Neural cell (in vitro differentiated cells): ENCODE results near the gene NFIX.

Source experiments
- EP300 ChIP-seq: fragments of 450-650 bp; conservative IDR thresholded peaks from 2 replicates; pipeline ENCODE4 v1.6.1; 2014; ENCODE audit warnings: antibody characterized with exemption, mild to moderate bottlenecking, moderate library complexity; ENCODE audit not compliant: poor library complexity, severe bottlenecking
- EZH2 ChIP-seq: fragments of 200-600, 300-800 bp; shearing (Covaris generic), sonication (generic); IDR thresholded peaks from 2 replicates; pipeline ENCODE4 v1.6.1; 2014; ENCODE audit warnings: antibody characterized with exemption, low read length, borderline replicate concordance, mild to moderate bottlenecking; ENCODE audit not compliant: insufficient read depth, poor library complexity, severe bottlenecking
- REST ChIP-seq: IDR thresholded peaks from 2 replicates; pipeline ENCODE4 v1.6.1; 2012; ENCODE audit warnings: borderline replicate concordance
- TF ChIP-seq, protein P1 (sequence below): fragments of 450-650 bp; IDR thresholded peaks from 2 replicates; pipeline ENCODE4 v1.5.1; 2014; ENCODE audit warnings: antibody characterized with exemption, mild to moderate bottlenecking, moderate library complexity; ENCODE audit not compliant: poor library complexity, severe bottlenecking

DNA sequence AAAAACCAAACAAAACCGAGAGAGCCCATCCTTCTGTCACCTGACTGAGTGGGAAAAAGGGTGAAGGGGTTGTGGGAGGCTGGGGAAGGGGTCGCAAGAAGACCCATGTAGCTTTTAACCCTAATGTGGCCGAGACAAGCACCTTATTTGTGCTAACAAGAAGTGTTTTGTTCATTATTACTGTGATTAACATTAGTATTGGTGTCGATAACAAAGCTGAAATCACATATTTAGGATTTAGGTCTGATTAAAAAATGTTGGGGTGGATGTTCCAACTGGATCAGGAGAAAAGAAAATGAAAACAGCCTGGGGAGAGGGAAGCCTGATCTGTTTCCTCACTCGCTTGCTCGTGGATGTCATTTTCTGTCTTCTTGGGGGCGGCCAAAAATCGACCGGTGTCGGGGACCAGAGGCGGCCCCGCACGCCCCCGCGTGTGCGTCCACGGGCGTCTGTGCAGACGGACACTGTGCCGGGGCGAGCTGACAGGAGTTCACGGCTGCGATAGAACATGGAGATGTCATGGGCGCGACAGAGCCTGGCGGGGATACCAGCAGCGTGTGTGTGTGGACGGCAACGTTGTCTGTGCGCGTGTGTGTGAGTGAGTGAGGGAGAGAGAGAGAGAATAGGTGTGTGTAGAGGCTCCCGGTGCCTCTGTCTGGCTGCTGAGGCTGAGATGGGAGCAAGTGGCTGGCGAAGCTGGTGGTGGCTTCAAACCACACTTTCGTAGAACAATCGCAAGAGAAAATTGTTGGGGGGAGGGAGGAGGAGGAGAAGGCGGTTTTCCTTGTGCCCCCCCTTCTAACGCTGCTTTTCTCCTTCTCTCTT lies 29.1 kb downstream of the NFIX start:
- TF ChIP-seq, protein P1, sequence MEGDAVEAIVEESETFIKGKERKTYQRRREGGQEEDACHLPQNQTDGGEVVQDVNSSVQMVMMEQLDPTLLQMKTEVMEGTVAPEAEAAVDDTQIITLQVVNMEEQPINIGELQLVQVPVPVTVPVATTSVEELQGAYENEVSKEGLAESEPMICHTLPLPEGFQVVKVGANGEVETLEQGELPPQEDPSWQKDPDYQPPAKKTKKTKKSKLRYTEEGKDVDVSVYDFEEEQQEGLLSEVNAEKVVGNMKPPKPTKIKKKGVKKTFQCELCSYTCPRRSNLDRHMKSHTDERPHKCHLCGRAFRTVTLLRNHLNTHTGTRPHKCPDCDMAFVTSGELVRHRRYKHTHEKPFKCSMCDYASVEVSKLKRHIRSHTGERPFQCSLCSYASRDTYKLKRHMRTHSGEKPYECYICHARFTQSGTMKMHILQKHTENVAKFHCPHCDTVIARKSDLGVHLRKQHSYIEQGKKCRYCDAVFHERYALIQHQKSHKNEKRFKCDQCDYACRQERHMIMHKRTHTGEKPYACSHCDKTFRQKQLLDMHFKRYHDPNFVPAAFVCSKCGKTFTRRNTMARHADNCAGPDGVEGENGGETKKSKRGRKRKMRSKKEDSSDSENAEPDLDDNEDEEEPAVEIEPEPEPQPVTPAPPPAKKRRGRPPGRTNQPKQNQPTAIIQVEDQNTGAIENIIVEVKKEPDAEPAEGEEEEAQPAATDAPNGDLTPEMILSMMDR, result no peak
- no peak for TF ChIP-seq REST
- peak; percentile 36 for TF ChIP-seq EZH2
- TF ChIP-seq EP300, result no peak
